ENCODE measurements around the gene FBLN2. TPM values are rescaled to one million over a fixed set of nuclear protein-coding genes. Genes with fewer than 3 reads are reported as not detected.

The FBLN2 gene
- total and polyA plus RNA-seq, 2 of the 13 experiments (the other 11 are each of a cell fraction or from before 2014, with no cell fraction given), result not detected

GRCh38 chr3:13584427-13584891 is 35.5 kb downstream of the FBLN2 start:
- CTCF ChIA-PET (ENCODE audit: low intra/inter-chr PET ratio, low total read pairs), result no interaction called here
- in situ Hi-C loops (cut with HindIII; ENCODE audit: extremely low pct_ligation_motif_present, low pct_unique_long_range_greater_than_20kb), result no loop called here
- TF ChIP-seq TBX2 (CRISPR knock-in tag; IDR thresholded peaks at IDR 0.05; ENCODE audit: borderline replicate concordance), result no peak
- no peak for TF ChIP-seq ZNF770 (CRISPR knock-in tag; IDR thresholded peaks at IDR 0.05)
- TF ChIP-seq HMGXB4 (CRISPR knock-in tag; IDR thresholded peaks at IDR 0.05; ENCODE audit: borderline replicate concordance in 1 of 2, low read depth in 1 of 2), result no peak
- no peak for TF ChIP-seq KIAA2018 (CRISPR knock-in tag; IDR thresholded peaks at IDR 0.05; ENCODE audit: borderline replicate concordance)
- TF ChIP-seq CENPT (CRISPR knock-in tag; IDR thresholded peaks at IDR 0.05; ENCODE audit: low read depth), result no peak
- no peak for TF ChIP-seq DMAP1 (CRISPR knock-in tag; IDR thresholded peaks at IDR 0.05)
- no peak for TF ChIP-seq EEA1 (CRISPR knock-in tag; IDR thresholded peaks at IDR 0.05; ENCODE audit: borderline replicate concordance)
- no peak for TF ChIP-seq THYN1 (CRISPR knock-in tag; IDR thresholded peaks at IDR 0.05; ENCODE audit: borderline replicate concordance, low read depth)
- TF ChIP-seq EP300 (IDR thresholded peaks at IDR 0.05; ENCODE audit: low read depth in 2 of 2, low read length in 2 of 2), result no peak
- TF ChIP-seq EP300 (CRISPR knock-in tag; IDR thresholded peaks at IDR 0.05; ENCODE audit: borderline replicate concordance), result no peak

More at GRCh38 chr3:13584427-13584891, 35.5 kb downstream of the FBLN2 start:
- Histone ChIP-seq H3K9ac (ENCODE audit: insufficient read depth, low read depth, low read length) (no peak overlapping the region), H4K20me1 (ENCODE audit: insufficient read depth, low read length) (no peaks in the 10 kb centered on the region), H3K4me3 (replicated peaks in 1 of 3; ENCODE audit: insufficient read depth in 1 of 3, low read depth in 2 of 3, low read length in 3 of 3) (no peak overlapping the region), H3K36me3 (replicated peaks in 1 of 2; ENCODE audit: control insufficient read depth in 1 of 2, insufficient read depth in 2 of 2, low read length in 2 of 2) (no peaks in the 10 kb centered on the region), H3K9me3 (ENCODE audit: low read length) (no peaks in the 10 kb centered on the region), H3K27ac (ENCODE audit: extremely low read length, insufficient read depth, low read length) (no peak overlapping the region), H3K4me1 (ENCODE audit: insufficient read depth, low read length) (peaks cover 6% of the 10 kb centered on the region; the same call in 1 of the 2 replicates), H3K4me2 (ENCODE audit: low read depth, low read length) (no peak overlapping the region), H3K27me3 (ENCODE audit: control insufficient read depth in 1 of 2, insufficient read depth in 2 of 2, low read length in 2 of 2) (peaks cover 4 to 40% of the 10 kb centered on the region in 2 experiments; a peak in 4 of 5 replicates), H2AFZ (ENCODE audit: low read length) (no peak overlapping the region), H3K79me2 (ENCODE audit: insufficient read depth, low read length) (no peaks in the 10 kb centered on the region)
- BruUV-seq (replicated peaks), result no TSS peak
- no peak for DNase-seq (ENCODE audit: low spot score)
- peak; percentile 44 for ATAC-seq
- intact Hi-C loops (cut with micrococcal nuclease; ENCODE audit: unreplicated experiment), result no loop called here
- POLR2A ChIA-PET, result no interaction called here
- no peak for FAIRE-seq
- WGBS (ENCODE audit: low lambda C conversion rate), result 34% methylated on average over 6 of the region's 8 CpGs

Data from HepG2 (cell line).